Measurements from ENCODE around the gene MAGI2. TPM values are rescaled to one million over a fixed set of nuclear protein-coding genes. Genes with fewer than 3 reads are reported as not detected.
"Not testable (repeated sequence)": the region's sequence is repeated elsewhere in the genome, so short reads cannot be mapped to it uniquely, and the experiment has no call there.

MAGI2 gene
- total RNA-seq, 4 donors from 2014 or later, result 0.98 to 4.8 (median 2.5) TPM

DNA sequence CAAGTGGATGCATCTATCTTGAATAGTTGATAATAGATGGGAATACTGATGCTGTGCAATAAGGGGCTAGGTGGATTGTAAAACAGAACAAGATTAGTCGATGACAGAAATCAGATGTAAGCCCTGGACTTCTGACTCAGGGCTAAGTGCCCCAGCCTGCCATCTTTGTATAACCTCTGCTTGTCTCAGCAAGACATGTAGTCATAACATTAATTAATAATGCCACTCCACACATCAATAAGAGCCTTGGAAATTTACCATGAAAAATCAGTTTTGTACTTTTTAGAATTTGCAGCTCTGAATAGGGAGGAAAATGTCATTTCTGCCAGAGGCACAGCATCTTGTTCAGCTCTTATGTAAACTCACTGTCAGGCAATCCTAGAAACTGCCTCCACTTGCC is 1125.7 kb downstream of the MAGI2 start:
- Histone ChIP-seq H3K4me3 (no peak overlapping the region), H3K27me3 (no peaks in the 10 kb centered on the region), H3K27ac (no peak overlapping the region), H3K36me3 (no peaks in the 10 kb centered on the region), H3K4me1 (peaks cover 2% of the 10 kb centered on the region), H3K9me3 (no peaks in the 10 kb centered on the region)
- no peak for DNase-seq (ENCODE audit: low spot score in 2 of 2)
- 86% methylated on average over 1 of the region's 1 CpG for WGBS
- no peak for TF ChIP-seq POLR2AphosphoS5 (IDR thresholded peaks at IDR 0.05)
- TF ChIP-seq EP300 (IDR thresholded peaks at IDR 0.05), result no peak
- TF ChIP-seq POLR2A (IDR thresholded peaks at IDR 0.05), result no peak

DNA sequence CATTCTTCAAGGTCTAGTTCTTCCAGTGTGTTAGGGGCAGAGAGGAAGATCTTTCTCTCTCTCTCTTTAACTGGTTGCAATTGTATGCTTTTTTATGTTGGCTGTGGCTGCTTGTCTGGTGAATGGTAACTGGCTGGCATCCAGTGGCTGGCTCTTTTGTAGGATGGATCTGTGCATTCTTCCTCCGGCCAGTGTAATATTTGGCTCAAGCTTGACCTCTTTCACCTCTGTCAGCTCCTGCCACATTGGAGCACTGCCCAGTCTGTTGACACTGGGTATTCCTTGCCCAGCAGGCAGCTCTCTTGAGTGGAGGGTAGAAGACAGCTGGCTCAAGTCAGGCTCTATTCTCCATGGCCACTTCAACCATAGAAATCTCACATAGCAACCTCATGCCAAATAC is 1126.6 kb downstream of the MAGI2 start:
- no peak overlapping the region for H3K27ac ChIP-seq
- TF ChIP-seq POLR2A (IDR thresholded peaks at IDR 0.05) (no peak), EP300 (IDR thresholded peaks at IDR 0.05) (no peak), POLR2AphosphoS5 (IDR thresholded peaks at IDR 0.05) (no peak)
- TF ChIP-seq, protein P1, sequence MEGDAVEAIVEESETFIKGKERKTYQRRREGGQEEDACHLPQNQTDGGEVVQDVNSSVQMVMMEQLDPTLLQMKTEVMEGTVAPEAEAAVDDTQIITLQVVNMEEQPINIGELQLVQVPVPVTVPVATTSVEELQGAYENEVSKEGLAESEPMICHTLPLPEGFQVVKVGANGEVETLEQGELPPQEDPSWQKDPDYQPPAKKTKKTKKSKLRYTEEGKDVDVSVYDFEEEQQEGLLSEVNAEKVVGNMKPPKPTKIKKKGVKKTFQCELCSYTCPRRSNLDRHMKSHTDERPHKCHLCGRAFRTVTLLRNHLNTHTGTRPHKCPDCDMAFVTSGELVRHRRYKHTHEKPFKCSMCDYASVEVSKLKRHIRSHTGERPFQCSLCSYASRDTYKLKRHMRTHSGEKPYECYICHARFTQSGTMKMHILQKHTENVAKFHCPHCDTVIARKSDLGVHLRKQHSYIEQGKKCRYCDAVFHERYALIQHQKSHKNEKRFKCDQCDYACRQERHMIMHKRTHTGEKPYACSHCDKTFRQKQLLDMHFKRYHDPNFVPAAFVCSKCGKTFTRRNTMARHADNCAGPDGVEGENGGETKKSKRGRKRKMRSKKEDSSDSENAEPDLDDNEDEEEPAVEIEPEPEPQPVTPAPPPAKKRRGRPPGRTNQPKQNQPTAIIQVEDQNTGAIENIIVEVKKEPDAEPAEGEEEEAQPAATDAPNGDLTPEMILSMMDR (IDR thresholded peaks at IDR 0.05), result no peak
- peaks cover 2% of the 10 kb centered on the region for H3K4me1 ChIP-seq
- H3K4me3 ChIP-seq, result no peak overlapping the region
- WGBS, result 27% methylated on average over 1 of the region's 1 CpG
- no peak for DNase-seq (ENCODE audit: low spot score in 2 of 2)
- no peaks in the 10 kb centered on the region for H3K27me3 ChIP-seq
- H3K36me3 ChIP-seq, result no peaks in the 10 kb centered on the region
- no peaks in the 10 kb centered on the region for H3K9me3 ChIP-seq

DNA sequence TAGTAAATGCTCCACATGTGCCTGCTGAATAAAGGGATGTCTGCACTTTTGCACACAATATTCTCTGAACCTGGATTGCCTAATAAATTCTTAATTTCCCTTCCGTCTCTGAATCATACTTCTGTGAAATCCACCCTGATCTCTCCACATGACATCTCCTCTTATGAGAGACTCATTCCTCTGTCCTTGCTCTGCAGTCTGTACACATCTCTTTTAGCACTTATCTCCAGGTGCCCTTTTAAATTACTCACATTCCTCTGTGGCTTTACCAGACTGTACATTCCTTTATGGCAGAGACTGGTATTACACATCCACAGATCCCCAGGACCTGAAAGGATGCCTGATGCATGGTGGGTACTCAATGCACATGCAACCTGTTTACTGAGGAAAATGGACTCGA is 1127.3 kb downstream of the MAGI2 start:
- 76% methylated on average over 2 of the region's 2 CpGs for WGBS
- H3K27ac ChIP-seq, result no peak overlapping the region
- no peak for TF ChIP-seq POLR2AphosphoS5 (IDR thresholded peaks at IDR 0.05)
- no peak for TF ChIP-seq EP300 (IDR thresholded peaks at IDR 0.05)
- TF ChIP-seq POLR2A (IDR thresholded peaks at IDR 0.05), result no peak
- TF ChIP-seq, protein P1 (IDR thresholded peaks at IDR 0.05), result no peak
- H3K4me3 ChIP-seq, result no peak overlapping the region
- DNase-seq (ENCODE audit: low spot score in 2 of 2), result no peak
- H3K9me3 ChIP-seq, result no peaks in the 10 kb centered on the region
- no peaks in the 10 kb centered on the region for H3K27me3 ChIP-seq
- H3K4me1 ChIP-seq, result peaks cover 2% of the 10 kb centered on the region
- H3K36me3 ChIP-seq, result no peaks in the 10 kb centered on the region

DNA sequence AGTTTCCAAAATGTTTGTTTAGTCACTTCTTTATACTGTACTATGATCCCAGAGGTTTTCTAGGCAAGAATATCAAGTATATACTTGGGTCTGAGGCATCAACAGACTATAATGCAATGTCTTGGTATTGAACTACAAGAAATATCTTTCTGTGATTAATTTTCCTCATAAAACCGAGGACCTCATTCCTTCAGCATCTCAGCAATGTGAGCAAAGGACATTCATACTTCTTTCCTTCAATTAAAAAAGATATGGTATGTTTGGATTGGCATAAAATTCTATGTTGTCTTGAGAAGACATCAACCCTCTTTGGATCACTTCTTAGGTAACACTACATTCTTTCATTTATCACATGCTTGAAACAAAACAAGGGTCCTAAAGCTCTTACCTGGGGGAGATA is 1130.3 kb downstream of the MAGI2 start:
- no peak for DNase-seq (ENCODE audit: low spot score in 2 of 2)
- Histone ChIP-seq H3K27me3 (no peaks in the 10 kb centered on the region), H3K4me3 (no peak overlapping the region), H3K4me1 (peaks cover 2% of the 10 kb centered on the region), H3K36me3 (no peaks in the 10 kb centered on the region), H3K9me3 (no peaks in the 10 kb centered on the region), H3K27ac (no peak overlapping the region)
- WGBS, result 28% methylated on average over 1 of the region's 1 CpG
- no peak for TF ChIP-seq POLR2AphosphoS5 (IDR thresholded peaks at IDR 0.05)
- no peak for TF ChIP-seq EP300 (IDR thresholded peaks at IDR 0.05)
- TF ChIP-seq, protein P1 (IDR thresholded peaks at IDR 0.05), result no peak
- no peak for TF ChIP-seq POLR2A (IDR thresholded peaks at IDR 0.05)

DNA sequence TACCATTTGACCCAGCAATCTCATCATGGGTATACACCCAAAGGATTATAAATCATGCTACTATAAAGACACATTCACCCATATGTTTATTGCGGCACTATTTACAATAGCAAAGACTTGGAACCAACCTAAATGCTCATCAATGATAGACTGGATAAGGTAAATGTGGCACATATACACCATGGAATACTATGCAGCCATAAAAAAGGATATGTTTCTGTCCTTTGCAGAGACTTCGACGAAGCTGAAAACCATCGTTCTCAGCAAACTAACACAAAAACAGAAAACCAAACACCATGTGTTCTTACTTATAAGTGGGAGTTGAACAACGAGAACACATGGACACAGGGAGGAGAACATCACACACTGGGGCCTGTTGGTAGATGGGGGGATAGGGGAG is 1131.2 kb downstream of the MAGI2 start:
- not testable (repeated sequence) for H3K9me3 ChIP-seq; H3K4me3 ChIP-seq; H3K27me3 ChIP-seq; H3K4me1 ChIP-seq; DNase-seq (ENCODE audit: low spot score in 2 of 2); H3K36me3 ChIP-seq; H3K27ac ChIP-seq
- WGBS, result 84% methylated on average over 5 of the region's 5 CpGs

DNA sequence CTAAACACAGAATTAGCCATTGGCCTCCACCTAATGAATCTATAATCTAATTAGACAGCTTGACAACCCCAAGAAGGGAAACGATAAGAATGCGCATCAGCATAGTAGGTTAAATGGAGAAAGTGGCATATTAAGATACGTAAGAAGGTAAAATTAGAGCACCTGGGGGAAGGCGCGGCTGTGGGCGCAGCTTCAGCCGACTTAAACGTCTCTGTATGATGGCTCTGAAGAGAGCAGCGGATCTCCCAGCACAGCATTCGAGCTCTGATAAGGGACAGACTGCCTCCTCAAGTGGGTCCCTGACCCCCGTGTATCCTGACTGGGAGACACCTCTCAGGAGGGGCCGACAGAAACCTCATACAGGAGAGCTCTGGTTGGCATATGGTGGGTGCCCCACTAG is 1136.1 kb downstream of the MAGI2 start:
- no peaks in the 10 kb centered on the region for H3K4me1 ChIP-seq
- H3K36me3 ChIP-seq, result no peaks in the 10 kb centered on the region
- no peaks in the 10 kb centered on the region for H3K27me3 ChIP-seq
- no peaks in the 10 kb centered on the region for H3K9me3 ChIP-seq
- no peak overlapping the region for H3K4me3 ChIP-seq
- no peak for TF ChIP-seq POLR2AphosphoS5 (IDR thresholded peaks at IDR 0.05)
- TF ChIP-seq POLR2A (IDR thresholded peaks at IDR 0.05), result no peak
- TF ChIP-seq, protein P1 (IDR thresholded peaks at IDR 0.05), result no peak
- no peak for TF ChIP-seq EP300 (IDR thresholded peaks at IDR 0.05)
- H3K27ac ChIP-seq, result no peak overlapping the region
- no peak for DNase-seq (ENCODE audit: low spot score in 2 of 2)
- 83% methylated on average over 12 of the region's 12 CpGs for WGBS

All from suprapubic skin (tissue), 4 donors.